Left ventricle myocardium inferior (tissue), 1 donor: ENCODE measurements around the gene USP54. TPM values are rescaled to one million over a fixed set of nuclear protein-coding genes. Genes with fewer than 3 reads are reported as not detected.

Experiments
- DNase-seq: peaks from one replicate; pipeline ENCODE4 v3.0.0-alpha.2; 2020
- H3K27ac ChIP-seq: fragments of 200-600 bp; replicated peaks from 2 replicates; pipeline ENCODE4 v1.8.0; 2021
- H3K27me3 ChIP-seq: fragments of 200-600 bp; 2 replicates; pipeline ENCODE4 v1.8.0; 2021; ENCODE audit warnings: low read depth
- H3K36me3 ChIP-seq: fragments of 200-600 bp; 2 replicates; pipeline ENCODE4 v1.8.0; 2021
- H3K4me1 ChIP-seq: fragments of 200-600 bp; 2 replicates; pipeline ENCODE4 v1.8.0; 2021
- H3K4me3 ChIP-seq: fragments of 200-600 bp; 2 replicates; pipeline ENCODE4 v1.8.0; 2021; ENCODE audit warnings: mild to moderate bottlenecking, moderate library complexity
- H3K9me3 ChIP-seq: fragments of 200-600 bp; replicated peaks from 2 replicates; pipeline ENCODE4 v1.8.0; 2021
- intact Hi-C: fragments of 100-400 bp; cut with micrococcal nuclease; formaldehyde crosslinking; loops from one replicate; pipeline ENCODE4 v1.11.0; 2022
- total RNA-seq: library from RNA; stranded (reverse); fragmentation: NEBNext Ultra II Directional; extraction: Animal tissue kit (Norgen Biotek cat#: 25700); gene quantifications from one replicate; pipeline ENCODE4 v1.2.1, GENCODE V29; 2021
- TF ChIP-seq, protein P1 (sequence below): fragments of 200-600 bp; IDR thresholded peaks from 2 replicates; pipeline ENCODE4 v1.8.0; 2021; ENCODE audit warnings: antibody characterized with exemption, mild to moderate bottlenecking, borderline replicate concordance
- donor health status: DM: no; HTN: yes; CAD: no; lungs with severe emphysema.

USP54 gene
- total RNA-seq, 1 donor from 2014 or later, result 19.6 TPM

GRCh38 chr10:73591935-73592699 lies 975 bp upstream of the USP54 start:
- peak overlapping the region; percentile 73 for H3K27ac ChIP-seq
- peak; percentile 30 for DNase-seq
- H3K27me3 ChIP-seq, result no peaks in the 10 kb centered on the region
- H3K36me3 ChIP-seq, result no peaks in the 10 kb centered on the region
- H3K4me3 ChIP-seq, result peak overlapping the region; percentile 36
- TF ChIP-seq, protein P1, sequence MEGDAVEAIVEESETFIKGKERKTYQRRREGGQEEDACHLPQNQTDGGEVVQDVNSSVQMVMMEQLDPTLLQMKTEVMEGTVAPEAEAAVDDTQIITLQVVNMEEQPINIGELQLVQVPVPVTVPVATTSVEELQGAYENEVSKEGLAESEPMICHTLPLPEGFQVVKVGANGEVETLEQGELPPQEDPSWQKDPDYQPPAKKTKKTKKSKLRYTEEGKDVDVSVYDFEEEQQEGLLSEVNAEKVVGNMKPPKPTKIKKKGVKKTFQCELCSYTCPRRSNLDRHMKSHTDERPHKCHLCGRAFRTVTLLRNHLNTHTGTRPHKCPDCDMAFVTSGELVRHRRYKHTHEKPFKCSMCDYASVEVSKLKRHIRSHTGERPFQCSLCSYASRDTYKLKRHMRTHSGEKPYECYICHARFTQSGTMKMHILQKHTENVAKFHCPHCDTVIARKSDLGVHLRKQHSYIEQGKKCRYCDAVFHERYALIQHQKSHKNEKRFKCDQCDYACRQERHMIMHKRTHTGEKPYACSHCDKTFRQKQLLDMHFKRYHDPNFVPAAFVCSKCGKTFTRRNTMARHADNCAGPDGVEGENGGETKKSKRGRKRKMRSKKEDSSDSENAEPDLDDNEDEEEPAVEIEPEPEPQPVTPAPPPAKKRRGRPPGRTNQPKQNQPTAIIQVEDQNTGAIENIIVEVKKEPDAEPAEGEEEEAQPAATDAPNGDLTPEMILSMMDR, result no peak
- peaks cover 41% of the 10 kb centered on the region for H3K4me1 ChIP-seq
- intact Hi-C loops, result no loop called here
- no peaks in the 10 kb centered on the region for H3K9me3 ChIP-seq

DNA sequence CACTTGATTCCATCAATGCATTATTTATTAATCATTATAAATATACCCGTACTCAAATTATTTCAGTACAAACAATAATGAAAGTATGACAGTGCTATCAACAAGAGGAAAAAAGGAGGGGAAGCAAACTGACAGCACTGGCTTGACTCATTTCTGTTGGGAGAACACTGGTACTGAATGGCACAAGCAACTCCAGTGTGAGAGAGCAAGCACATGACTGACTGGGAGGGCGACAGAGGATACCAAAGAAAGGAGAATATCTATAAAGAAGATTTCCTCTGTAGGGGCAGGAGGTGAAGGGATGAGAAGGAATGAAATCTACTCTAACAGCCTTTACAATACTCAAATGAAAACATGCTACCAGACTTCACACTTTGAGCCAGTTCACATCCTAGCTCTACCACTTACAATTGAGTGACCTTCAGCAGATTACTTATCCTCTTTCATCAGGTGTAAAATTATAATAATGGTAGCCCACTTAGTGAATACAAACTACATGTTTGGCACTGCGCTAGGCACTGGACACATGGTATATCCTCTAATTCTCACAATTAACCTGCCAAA lies 1.5 kb downstream of the USP54 start:
- H3K27me3 ChIP-seq, result no peaks in the 10 kb centered on the region
- no peak overlapping the region for H3K4me3 ChIP-seq
- intact Hi-C loops, result no loop called here
- H3K36me3 ChIP-seq, result no peaks in the 10 kb centered on the region
- H3K9me3 ChIP-seq, result no peaks in the 10 kb centered on the region
- H3K27ac ChIP-seq, result peak overlapping the region; percentile 73
- DNase-seq, result no peak
- TF ChIP-seq, protein P1, result no peak
- peaks cover 62% of the 10 kb centered on the region for H3K4me1 ChIP-seq

- H3K27ac ChIP-seq, result peak overlapping the region; percentile 73
- TF ChIP-seq, protein P1, result no peak
Observed at GRCh38 chr10:73588656-73589055, 2.5 kb downstream of the USP54 start.

DNA sequence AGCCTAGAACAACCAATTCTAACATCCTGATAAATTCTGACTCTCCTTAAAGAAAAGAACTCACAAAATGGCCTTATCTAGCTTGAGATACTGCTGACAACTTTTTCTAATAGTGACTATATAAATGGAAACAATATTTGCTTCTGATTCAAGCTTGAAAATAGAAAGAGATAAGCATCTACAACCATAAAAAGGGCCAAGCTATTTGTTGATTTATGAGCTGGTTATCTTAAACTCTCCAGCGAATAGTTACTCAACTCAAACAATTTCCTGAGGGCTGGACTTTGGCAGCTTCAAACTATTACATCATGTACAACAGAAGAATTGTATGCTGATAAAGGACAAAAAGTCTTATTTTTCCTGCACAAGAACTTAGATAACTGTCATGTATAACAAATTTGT lies 4.6 kb downstream of the USP54 start:
- TF ChIP-seq, protein P1, result no peak
- H3K4me1 ChIP-seq, result peaks cover 60% of the 10 kb centered on the region
- no peaks in the 10 kb centered on the region for H3K36me3 ChIP-seq
- no peak overlapping the region for H3K4me3 ChIP-seq
- H3K27ac ChIP-seq, result peak overlapping the region; percentile 61
- no peaks in the 10 kb centered on the region for H3K27me3 ChIP-seq
- intact Hi-C loops, result no loop called here
- no peak for DNase-seq
- H3K9me3 ChIP-seq, result no peaks in the 10 kb centered on the region

More at GRCh38 chr10:73588656-73589055, 2.5 kb downstream of the USP54 start:
- Histone ChIP-seq H3K36me3 (no peaks in the 10 kb centered on the region), H3K4me1 (peaks cover 66% of the 10 kb centered on the region), H3K27me3 (no peaks in the 10 kb centered on the region), H3K4me3 (no peak overlapping the region), H3K9me3 (no peaks in the 10 kb centered on the region)
- no peak for DNase-seq
- intact Hi-C loops, result no loop called here

DNA sequence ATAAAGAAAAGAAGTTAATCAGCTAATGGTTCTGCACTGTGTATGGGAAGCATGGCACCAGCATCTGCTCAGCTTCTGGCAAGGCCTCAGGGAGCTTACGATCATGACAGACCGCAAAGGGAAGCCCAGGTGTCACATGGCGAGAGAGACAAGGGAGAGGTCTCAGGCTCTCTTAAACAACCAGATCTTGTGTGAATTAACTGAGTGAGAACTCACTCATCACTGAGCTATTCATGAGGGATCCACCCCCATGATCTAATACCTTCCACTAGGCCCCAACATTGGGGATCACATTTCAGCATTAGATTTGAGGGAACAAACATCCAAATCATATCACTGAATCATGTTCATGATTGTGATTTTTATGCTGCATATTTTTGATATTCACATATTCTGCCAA lies 5.8 kb downstream of the USP54 start:
- H3K4me3 ChIP-seq, result no peak overlapping the region
- no peaks in the 10 kb centered on the region for H3K36me3 ChIP-seq
- TF ChIP-seq, protein P1, result no peak
- peak overlapping the region; percentile 12 for H3K27ac ChIP-seq
- H3K9me3 ChIP-seq, result no peaks in the 10 kb centered on the region
- intact Hi-C loops, result no loop called here
- peaks cover 54% of the 10 kb centered on the region for H3K4me1 ChIP-seq
- no peak for DNase-seq
- H3K27me3 ChIP-seq, result no peaks in the 10 kb centered on the region
